NCI-H146 treated with DMSO at 0.1 percent for 48 hours (cell line): ENCODE results near the gene SUGT1.
"Not testable (repeated sequence)": the region's sequence is repeated elsewhere in the genome, so short reads cannot be mapped to it uniquely, and the experiment has no call there.

Experiments used
- DNase-seq: peaks from one replicate; lab custom pipeline; 2025; ENCODE audit not compliant: unreplicated experiment; lab: John Stamatoyannopoulos, UW

Gene SUGT1

GRCh38 chr13:52665325-52665724, 12.7 kb downstream of the SUGT1 start:
- DNase-seq = peak; percentile 4

GRCh38 chr13:52669677-52670076, 17.0 kb downstream of the SUGT1 start:
- DNase-seq = no peak

- no peak for DNase-seq
These were observed 18.1 kb downstream of the SUGT1 start for GRCh38 chr13:52670726-52671125.

GRCh38 chr13:52673465-52673864, 20.8 kb downstream of the SUGT1 start:
- no peak for DNase-seq

- no peak for DNase-seq
These were observed 25.2 kb downstream of the SUGT1 start for GRCh38 chr13:52677823-52678222.

- not testable (repeated sequence) for DNase-seq
These were observed 33.2 kb downstream of the SUGT1 start for GRCh38 chr13:52685806-52686205.

GRCh38 chr13:52686376-52686775, 33.7 kb downstream of the SUGT1 start:
- DNase-seq = no peak

GRCh38 chr13:52695856-52696255, 43.2 kb downstream of the SUGT1 start:
- no peak for DNase-seq

- no peak for DNase-seq
These were observed 43.9 kb downstream of the SUGT1 start for GRCh38 chr13:52696566-52696965.

GRCh38 chr13:52701728-52702465, 49.3 kb downstream of the SUGT1 start:
- no peak for DNase-seq

GRCh38 chr13:52703482-52703881, 50.8 kb downstream of the SUGT1 start:
- no peak for DNase-seq

- DNase-seq = no peak
These were observed 53.4 kb downstream of the SUGT1 start for GRCh38 chr13:52706081-52706480.

- peak; percentile 70 for DNase-seq
These were observed 54.7 kb downstream of the SUGT1 start for GRCh38 chr13:52707375-52707774.

GRCh38 chr13:52708266-52708665, 55.6 kb downstream of the SUGT1 start:
- DNase-seq = not testable (repeated sequence)

- no peak for DNase-seq
These were observed 58.6 kb downstream of the SUGT1 start for GRCh38 chr13:52711286-52711685.

- peak; percentile 19 for DNase-seq
These were observed 59.7 kb downstream of the SUGT1 start for GRCh38 chr13:52712385-52712784.

GRCh38 chr13:52713894-52714293, 61.3 kb downstream of the SUGT1 start:
- DNase-seq = no peak

GRCh38 chr13:52720904-52721303, 68.3 kb downstream of the SUGT1 start:
- not testable (repeated sequence) for DNase-seq

- DNase-seq = not testable (repeated sequence)
These were observed 68.7 kb downstream of the SUGT1 start for GRCh38 chr13:52721356-52721755.

- DNase-seq = no peak
These were observed 70.5 kb downstream of the SUGT1 start for GRCh38 chr13:52723181-52723580.

GRCh38 chr13:52725302-52725701, 72.7 kb downstream of the SUGT1 start:
- no peak for DNase-seq

GRCh38 chr13:52726258-52726657, 73.6 kb downstream of the SUGT1 start:
- DNase-seq = no peak

- no peak for DNase-seq
These were observed 81.5 kb downstream of the SUGT1 start for GRCh38 chr13:52734075-52734623.
